SK-N-SH (cell line): Measurements from ENCODE around the gene SVIL.

Experiments used
- CHD2 ChIP-seq: fragments of 150-350 bp; IDR thresholded peaks from 2 replicates; pipeline ENCODE4 v1.6.1; 2018; ENCODE audit warnings: low read length; ENCODE audit not compliant: partially characterized antibody
- EZH2phosphoT487 ChIP-seq: fragments of 200-600 bp; sonication (generic); IDR thresholded peaks from 2 replicates; pipeline ENCODE4 v1.6.1; 2017; ENCODE audit warnings: low read depth, mixed run types, mild to moderate bottlenecking, antibody characterized with exemption, moderate library complexity, borderline replicate concordance
- MAX ChIP-seq: IDR thresholded peaks from 2 replicates; pipeline ENCODE4 v1.4.0; 2012; ENCODE audit warnings: low read depth
- MXI1 ChIP-seq: IDR thresholded peaks from 2 replicates; pipeline ENCODE4 v1.6.1; 2012; ENCODE audit warnings: mild to moderate bottlenecking, low read depth, low read length, improper control_type of control experiment
- POLR2AphosphoS5 ChIP-seq: IDR thresholded peaks from 2 replicates; pipeline ENCODE4 v1.6.1; 2012; ENCODE audit warnings: low read depth, low read length
- SIN3A ChIP-seq: IDR thresholded peaks from 2 replicates; pipeline ENCODE4 v1.6.1; 2012; ENCODE audit warnings: low read depth, mild to moderate bottlenecking, low read length, moderate library complexity, borderline replicate concordance
- SMC3 ChIP-seq: IDR thresholded peaks from 2 replicates; pipeline ENCODE4 v1.6.1; 2012; ENCODE audit warnings: low read depth, low read length, improper control_type of control experiment
- TAF1 ChIP-seq: IDR thresholded peaks from 2 replicates; pipeline ENCODE4 v1.6.1; 2012; ENCODE audit warnings: low read depth, mild to moderate bottlenecking, low read length, moderate library complexity, borderline replicate concordance
- YY1 ChIP-seq: IDR thresholded peaks from 2 replicates; pipeline ENCODE4 v1.4.0; 2012; ENCODE audit warnings: low read depth, mild to moderate bottlenecking
- TF ChIP-seq, protein P1 (sequence below): fragments of 200-600 bp; sonication (generic); IDR thresholded peaks from 2 replicates; pipeline ENCODE4 v1.6.1; 2017; ENCODE audit warnings: antibody characterized with exemption, mild to moderate bottlenecking, moderate library complexity
- TF ChIP-seq, protein P2 (sequence below): fragments of 150-350 bp; IDR thresholded peaks from 2 replicates; pipeline ENCODE4 v1.6.1; 2017; ENCODE audit warnings: antibody characterized with exemption, low read length, low read depth, borderline replicate concordance
- TF ChIP-seq, protein P3 (sequence below): fragments of 150-350 bp; IDR thresholded peaks from 2 replicates; pipeline ENCODE4 v1.6.1; 2016; ENCODE audit warnings: mild to moderate bottlenecking, low read depth, low read length

- no peak for TF ChIP-seq MXI1
- no peak for TF ChIP-seq EZH2phosphoT487
- TF ChIP-seq SMC3, result peak; percentile 79
- 0 out of 2 replicates have a peak, but pooled peaks have one; percentile 17 for TF ChIP-seq MAX
- TF ChIP-seq, protein P1, sequence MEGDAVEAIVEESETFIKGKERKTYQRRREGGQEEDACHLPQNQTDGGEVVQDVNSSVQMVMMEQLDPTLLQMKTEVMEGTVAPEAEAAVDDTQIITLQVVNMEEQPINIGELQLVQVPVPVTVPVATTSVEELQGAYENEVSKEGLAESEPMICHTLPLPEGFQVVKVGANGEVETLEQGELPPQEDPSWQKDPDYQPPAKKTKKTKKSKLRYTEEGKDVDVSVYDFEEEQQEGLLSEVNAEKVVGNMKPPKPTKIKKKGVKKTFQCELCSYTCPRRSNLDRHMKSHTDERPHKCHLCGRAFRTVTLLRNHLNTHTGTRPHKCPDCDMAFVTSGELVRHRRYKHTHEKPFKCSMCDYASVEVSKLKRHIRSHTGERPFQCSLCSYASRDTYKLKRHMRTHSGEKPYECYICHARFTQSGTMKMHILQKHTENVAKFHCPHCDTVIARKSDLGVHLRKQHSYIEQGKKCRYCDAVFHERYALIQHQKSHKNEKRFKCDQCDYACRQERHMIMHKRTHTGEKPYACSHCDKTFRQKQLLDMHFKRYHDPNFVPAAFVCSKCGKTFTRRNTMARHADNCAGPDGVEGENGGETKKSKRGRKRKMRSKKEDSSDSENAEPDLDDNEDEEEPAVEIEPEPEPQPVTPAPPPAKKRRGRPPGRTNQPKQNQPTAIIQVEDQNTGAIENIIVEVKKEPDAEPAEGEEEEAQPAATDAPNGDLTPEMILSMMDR, result peak; percentile 99
- no peak for TF ChIP-seq TAF1
- TF ChIP-seq, protein P2, sequence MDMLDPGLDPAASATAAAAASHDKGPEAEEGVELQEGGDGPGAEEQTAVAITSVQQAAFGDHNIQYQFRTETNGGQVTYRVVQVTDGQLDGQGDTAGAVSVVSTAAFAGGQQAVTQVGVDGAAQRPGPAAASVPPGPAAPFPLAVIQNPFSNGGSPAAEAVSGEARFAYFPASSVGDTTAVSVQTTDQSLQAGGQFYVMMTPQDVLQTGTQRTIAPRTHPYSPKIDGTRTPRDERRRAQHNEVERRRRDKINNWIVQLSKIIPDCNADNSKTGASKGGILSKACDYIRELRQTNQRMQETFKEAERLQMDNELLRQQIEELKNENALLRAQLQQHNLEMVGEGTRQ, result no peak
- no peak for TF ChIP-seq SIN3A
- no peak for TF ChIP-seq POLR2AphosphoS5
- TF ChIP-seq CHD2, result no peak
- TF ChIP-seq, protein P3, sequence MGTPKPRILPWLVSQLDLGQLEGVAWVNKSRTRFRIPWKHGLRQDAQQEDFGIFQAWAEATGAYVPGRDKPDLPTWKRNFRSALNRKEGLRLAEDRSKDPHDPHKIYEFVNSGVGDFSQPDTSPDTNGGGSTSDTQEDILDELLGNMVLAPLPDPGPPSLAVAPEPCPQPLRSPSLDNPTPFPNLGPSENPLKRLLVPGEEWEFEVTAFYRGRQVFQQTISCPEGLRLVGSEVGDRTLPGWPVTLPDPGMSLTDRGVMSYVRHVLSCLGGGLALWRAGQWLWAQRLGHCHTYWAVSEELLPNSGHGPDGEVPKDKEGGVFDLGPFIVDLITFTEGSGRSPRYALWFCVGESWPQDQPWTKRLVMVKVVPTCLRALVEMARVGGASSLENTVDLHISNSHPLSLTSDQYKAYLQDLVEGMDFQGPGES, result no peak
- TF ChIP-seq YY1, result no peak
Measured at GRCh38 chr10:29496341-29497162, 138.2 kb downstream of the SVIL start.
